Occipital lobe (tissue), 2 donors: ENCODE measurements around the gene FBXO47. TPM values are rescaled to one million over a fixed set of nuclear protein-coding genes. Genes with fewer than 3 reads are reported as not detected.

Source experiments
- DNase-seq: peaks from one replicate; lab custom pipeline; 2025; lab: John Stamatoyannopoulos, UW
- total RNA-seq: library from RNA; depleted of rRNA; stranded (reverse); fragments of >200 nt; gene quantifications from one replicate; pipeline ENCODE4 v1.2.3, GENCODE V29; 2014

Gene FBXO47, protein sequence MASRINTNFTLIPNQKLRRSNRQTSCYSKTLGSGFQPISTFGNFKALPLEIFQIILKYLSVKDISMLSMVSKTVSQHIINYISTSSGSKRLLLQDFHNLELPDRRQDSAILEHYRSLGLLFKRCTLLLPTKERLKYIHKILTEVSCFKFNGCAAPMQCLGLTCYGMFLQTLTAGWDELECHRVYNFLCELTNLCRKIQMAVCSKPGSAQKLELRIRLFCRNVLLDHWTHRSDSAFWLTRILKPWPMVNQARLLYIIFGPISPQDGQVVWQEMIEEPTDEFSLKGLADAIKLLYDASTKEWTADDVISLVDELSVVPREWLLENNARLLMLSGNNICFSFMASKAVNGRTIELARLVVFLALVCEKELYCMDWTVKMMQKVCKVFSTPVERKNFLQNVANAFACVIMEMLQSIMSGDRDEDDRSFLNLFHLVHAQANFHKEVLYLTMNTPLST
- total RNA-seq, result not detected

DNA sequence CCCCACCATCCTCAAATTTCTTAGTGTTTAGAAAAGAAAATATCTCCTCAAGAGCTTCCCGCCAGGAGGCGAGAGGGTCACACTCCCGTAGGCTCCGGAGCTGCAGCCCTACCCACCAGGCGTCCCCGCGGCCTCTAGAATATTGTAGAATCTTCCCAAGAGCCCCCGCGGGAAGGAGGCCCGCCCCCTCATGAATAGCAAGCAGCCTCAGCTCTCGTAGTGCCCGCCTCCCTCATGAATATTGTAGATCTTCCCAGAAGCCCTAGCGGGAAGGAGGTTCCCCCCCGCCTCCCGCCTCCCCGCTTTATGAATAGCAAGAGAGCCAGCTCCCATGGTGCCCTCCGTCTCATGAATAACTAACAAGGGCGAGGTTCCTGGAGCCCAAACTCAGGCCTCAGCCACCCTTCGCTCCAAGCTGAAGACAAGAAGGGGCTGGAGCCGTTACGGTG, at the start of gene FBXO47:
Gene FBXO47 (minus strand): TSS at position 114 of the 449 bp plus-strand sequence. CDS start 4,378 bp downstream, outside the sequence.
- peak; percentile 80 for DNase-seq

DNA sequence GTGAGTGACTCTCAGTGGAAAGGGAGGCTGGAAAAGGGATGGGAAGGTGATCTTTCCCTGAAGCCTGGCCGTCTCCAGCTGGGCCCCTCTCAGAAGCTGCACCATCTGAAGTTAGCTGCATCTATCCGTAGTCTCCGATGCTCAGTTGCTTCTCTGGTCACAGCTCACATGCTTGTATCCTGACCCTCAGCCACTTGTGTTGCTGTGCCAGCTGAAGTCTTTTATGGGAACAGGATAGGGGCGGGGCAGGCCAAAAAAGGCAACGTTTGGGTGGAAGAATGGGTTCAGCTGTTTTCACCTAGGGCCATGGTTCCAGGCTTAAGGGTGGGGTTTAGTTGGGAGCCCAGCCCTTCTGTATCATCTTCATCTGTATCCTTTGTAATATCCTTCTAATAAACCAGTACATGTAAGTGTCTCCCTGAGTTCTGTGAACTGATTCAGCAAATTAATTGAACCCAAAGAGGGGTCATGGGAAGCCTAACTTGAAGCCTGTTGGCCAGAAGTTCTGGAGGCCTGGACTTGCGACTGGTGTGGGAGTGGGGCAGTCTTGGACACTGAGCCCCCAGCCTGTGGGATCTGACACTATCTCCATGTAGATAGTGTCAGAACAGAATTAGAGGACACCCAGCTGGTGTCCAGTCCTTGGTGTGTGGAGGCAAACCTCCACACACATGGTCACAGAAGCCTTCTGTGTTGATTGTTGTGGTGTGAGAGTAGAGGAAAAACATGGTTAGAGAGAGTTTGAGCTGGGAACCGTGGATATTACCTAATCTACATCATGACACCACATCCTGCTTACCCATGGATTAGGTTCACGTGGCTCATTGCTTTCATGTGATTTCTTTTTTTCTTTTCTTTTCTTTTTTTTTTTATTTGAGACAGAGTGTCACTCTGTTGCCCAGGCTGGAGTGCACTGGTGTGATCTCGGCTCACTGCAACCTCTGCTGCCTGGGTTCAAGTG, 49.3 kb upstream of the FBXO47 start:
- no peak for DNase-seq

DNA sequence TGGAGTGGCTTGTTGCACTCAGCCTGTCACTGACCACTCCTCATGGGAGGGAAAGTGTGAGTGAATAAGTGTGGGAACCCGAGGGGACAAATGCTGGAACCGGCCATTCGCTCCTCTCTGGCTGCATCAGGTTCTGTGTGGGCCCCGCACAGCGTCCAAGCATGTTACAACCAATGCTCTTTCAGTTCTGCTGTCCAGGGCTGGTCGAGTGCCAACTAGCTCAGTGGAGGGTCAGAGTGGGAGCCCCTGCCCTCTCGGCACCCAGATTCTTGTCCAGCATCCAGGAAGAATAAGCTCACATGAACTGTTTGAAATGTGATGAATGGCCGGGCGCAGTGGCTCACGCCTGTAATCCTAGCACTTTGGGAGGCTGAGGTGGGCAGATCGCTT, 48.3 kb upstream of the FBXO47 start:
- DNase-seq, result no peak

DNA sequence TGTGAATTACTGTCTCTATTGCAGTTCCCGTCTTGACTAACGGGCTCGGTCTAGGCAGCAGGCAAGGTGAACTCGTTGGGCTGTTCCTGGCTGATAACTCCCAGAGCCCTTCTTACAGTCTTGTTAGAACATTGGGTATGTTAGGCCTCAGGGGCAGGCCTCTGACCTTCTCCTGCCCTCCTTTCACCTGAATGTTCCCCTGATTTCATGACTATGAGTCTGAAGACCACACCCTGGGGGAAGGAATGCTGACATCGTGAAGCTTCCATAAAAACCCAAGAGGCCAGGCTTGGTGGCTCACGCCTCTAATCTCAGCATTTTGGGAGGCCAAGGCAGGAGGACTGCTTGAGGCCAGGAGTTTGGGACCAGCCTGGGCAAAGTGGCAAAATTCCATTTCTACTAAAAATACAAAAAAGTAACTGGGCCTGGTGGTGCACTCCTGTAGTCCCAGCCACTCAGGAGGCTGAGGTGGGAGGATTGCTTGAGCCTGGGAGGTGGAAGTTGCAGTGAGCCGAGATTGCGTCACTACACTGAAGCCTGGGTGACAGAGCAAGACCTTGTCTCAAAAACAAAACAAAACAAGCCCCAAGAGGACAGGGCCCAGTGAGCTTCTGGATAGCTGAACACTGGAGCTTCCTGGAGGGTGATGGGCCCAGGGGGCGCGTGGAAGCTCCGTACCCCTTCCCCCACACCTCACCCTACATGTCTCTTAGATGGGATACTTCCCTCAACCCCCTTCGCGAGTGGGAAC, 47.8 kb upstream of the FBXO47 start:
- no peak for DNase-seq

DNA sequence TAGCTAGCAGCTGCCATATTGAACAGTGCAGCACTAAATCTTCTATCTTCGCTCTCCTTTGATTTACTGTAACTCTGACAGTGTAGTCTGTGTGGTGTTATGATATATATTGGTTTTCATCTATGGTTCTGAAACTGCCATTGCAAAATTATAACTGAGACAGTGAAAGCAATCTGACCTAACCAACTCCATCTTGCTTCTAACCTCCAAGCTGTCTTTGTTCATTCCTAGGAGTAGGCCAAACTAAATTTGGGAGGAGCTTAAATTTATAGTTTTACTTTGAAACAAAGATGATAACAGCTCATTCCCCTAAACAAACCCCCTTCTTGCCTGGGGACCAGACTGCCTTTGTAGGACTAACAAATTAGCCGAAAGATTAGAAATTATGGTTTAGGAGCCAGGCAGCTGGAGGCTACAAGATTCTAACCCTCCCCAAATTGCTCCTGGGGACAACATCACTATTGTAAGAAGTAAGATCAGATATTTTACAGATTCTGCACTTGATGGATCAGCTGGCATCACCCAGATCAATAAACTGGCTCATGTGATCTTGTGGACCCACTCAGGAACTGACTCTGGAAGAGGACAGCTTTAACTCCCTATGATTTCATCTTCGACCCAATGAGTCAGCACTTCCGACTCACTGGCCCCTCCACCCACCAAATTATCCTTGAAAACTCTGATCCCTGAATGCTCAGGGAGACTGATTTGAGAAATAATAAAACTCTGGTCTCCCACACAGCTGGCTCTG, 47.0 kb upstream of the FBXO47 start:
- no peak for DNase-seq

DNA sequence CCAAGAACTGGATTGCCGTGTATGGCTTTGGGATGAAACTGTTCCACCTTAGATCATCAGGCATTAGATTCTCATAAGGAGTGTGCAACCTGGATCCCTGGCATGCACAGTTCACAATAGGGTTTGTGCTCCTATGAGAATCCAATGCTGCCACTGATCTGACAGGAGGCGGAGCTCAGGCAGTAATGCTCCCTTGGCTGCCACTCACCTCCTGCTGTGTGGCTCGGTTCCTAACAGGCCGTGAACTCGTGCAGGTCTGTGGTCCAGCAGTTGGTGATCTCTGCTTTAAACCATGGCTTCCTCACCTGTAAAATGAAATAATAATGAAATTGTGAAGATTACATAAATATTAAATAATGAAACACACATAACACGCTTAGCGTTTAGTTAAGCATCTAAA, 45.5 kb upstream of the FBXO47 start:
- no peak for DNase-seq

DNA sequence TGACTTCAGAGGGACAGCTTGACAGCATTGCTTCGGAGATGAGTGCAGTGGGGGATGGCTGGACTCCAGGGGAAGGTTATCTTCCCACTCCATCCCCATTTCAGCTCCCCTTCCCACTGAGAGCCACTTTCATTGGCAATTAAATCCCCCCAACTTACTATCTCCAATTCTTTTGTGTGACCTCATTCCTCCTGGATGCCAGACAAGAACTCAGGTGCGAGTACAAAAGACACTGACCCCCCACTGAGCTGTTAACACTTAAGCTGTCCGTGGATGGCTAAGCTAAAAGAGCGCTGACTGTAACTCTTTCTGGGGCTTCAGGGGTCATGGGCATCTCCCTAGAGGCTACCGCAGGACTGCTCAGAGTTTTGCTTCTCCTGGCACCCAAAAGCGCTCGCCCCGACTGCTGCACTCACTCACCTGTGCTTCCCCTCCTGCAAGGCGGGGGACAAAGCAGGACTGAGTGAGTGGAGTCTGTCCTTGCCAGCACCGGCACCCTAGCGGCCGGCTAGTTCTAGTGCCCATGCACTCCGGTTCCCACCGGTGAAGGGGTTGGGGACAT, 44.8 kb upstream of the FBXO47 start:
- no peak for DNase-seq

DNA sequence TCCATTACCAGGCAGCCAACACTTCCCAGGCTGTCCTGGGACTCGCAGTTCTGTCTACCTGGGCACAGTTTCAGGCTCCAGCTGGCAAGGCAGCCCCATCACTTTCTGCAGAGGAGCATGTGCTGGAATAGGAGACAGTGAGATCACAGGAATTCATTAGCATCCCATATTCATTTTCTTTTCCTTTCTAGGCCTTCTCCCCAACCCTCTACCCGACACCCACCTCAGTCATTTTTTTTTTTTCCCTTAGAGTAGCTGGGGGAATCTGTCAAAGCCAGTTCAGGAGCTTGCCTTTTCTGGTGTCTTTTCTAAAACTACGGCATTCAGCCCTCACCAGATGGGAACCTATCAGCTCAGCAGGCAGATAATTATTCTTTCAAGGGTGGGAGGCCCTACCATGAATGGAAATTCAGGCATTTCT, 42.4 kb upstream of the FBXO47 start:
- DNase-seq, result peak; percentile 44

DNA sequence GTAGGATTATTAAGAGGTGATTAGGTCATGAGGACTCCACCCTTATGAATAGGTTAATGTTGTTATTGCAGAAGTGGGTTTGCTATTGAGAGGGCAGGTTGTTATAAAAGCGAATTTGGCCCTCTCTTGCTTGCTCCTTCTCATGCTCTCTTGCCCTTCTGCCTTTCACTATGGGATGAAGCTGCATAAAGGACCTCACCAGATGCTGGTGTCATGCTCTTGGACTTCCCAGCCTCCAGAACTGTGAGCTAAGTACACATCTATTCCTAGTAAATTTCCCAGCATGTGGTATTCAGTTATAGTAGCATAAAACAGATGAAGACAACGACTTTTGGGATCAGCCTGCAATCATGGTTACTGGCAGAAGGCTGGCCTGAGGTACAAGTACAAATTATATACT, 41.4 kb upstream of the FBXO47 start:
- no peak for DNase-seq

DNA sequence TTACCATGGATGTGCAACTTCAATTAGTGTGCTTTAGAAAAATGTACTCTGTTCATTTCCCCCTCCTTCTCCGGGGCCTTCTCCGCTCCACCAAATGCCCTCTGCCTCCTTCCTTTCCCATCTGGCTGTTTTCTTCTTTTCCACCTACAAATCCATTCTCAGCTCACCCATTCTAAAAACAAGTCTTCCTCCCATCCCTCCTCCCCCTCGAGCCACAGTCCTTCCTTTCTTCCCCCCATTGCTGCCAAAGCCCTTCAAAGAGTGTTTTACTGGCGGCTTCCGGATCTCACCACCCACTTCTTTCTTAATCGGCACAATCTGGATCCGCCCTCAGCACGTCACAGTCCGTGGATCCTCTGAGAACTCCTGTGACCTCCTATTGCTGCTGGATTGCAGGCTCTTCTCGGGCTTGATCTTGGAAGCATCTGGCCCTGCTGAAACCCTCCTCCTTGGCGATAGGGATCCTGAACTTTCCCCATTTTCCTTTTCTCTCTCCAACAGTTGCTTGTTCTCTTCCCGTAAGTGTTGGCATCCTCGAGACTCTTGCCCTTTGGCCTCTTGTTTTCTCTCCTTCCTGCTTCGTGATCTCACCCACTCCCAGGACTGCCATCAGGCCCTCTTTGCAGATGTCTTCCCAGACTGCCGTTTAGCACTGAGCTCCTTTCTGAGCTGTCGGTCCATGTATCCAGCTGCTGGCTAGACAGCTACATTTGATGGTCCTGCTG, 36.0 kb upstream of the FBXO47 start:
- DNase-seq, result peak; percentile 45

DNA sequence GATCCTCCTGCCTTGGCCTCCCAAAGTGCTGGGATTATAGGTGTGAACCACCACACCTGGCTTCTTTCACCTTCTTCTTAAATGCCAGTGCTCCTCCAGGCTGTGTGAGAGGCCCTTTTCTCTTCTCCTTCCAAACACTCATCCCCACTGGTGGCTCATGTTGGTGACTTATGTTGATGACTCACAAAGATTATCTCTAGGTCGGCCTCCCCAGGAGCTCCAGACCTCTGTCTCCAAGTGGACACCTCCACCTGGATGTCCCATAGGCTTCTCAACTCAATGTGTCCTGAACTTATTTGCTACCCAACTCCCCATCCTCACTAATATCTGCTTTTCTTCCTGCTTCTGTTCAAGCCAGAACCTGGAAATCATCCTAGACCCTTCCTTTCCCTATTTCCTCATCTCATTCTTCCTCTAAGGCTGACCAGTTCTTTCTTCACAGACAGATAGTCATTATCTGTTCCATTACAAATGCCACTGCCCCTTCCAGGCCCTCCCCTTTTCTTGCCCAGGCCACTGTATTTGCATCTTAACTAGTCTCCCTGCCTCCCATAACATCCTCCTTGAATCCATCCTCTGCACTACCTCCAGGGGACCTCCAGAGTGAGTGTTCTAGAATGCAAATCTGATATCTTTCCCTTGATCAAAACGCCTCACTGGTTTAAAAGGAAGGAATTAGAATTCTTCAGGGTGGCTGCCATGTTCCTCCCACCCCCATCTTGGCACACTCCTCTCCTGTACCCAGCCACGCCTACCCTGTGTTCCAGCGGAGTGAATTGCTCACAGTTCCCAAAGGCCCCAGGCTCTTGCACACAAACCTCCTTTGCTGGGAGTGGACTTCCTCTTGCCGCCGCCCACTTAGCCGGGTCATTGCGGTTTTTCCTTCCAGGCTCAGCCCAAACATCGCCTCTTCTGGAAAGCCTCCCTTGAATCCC, 34.8 kb upstream of the FBXO47 start:
- DNase-seq, result peak; percentile 34

DNA sequence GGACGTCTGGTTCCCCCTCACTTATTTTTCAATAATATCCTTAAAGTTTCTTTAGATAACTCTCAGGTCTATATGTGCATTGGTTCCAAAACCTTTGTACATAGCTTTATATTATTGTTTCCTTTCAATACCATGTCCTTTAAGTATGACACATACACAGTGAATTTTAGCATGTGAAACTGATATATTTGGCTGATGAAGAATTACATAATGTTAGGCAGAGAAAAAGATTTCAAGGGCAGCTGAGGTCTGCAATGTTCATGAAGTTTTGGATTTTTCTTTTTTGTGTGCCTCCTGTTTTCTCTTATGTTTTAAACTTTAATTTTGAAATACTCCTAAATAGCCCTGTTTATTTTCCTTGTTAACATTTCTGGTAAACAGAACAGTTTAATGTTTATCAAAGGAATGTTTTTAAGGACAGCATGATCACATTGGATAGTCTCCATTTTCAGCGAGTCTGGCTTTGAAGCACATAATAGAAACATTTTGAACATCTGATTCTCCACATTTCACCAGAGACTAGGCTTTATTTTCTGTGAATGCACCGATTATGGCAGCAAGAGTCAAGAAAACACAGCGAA, 32.9 kb upstream of the FBXO47 start:
- no peak for DNase-seq

DNA sequence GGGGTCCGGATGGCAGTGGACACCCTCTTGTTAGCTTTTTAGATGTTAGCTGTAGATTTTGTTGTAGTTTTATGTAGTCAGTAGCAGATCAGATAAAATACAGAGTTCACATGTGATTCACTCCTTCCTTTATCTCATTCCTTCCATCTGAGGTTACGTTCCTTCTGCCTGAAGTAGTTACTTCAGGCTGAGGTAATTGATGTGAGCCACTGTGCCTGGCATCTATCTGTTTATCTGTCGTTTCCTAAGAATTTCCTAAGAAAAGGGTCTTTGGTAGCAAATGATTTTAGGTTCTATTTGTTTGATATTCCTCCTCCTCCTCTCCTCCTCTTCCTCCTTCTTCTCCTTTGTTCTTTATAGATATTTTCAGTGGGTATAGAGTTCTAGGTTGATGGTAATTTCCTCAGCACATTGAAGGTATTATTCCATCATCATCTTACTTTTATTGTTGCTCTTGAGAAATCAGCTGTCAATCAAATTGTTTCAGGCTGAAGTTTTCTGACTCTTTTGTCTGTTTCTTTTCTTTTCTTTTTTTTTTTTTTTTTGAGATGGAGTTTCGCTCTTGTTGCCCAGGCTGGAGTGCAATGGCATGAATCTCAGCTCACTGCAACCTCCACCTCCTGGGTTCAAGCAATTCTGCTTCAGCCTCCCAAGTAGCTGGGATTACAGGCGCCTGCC, 29.6 kb upstream of the FBXO47 start:
- no peak for DNase-seq

DNA sequence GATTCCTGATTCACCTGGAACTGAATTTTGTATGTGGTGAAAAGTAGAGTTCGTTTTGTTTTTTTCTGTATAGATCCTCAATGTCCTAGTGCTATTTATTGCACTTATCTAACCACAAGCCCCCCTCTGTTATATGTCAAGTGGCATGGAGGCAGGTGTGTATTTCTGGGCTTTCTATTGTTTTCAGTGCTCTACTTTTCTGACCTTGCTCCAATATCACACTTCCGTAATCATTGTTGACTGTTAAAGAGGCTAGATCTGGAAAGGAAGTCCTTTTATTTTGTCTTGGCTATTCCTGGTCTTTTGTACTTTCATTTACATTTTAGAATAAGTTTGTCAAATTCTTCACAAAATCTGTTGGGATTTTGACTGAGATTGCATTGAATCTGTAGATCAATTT, 26.8 kb upstream of the FBXO47 start:
- DNase-seq, result no peak

DNA sequence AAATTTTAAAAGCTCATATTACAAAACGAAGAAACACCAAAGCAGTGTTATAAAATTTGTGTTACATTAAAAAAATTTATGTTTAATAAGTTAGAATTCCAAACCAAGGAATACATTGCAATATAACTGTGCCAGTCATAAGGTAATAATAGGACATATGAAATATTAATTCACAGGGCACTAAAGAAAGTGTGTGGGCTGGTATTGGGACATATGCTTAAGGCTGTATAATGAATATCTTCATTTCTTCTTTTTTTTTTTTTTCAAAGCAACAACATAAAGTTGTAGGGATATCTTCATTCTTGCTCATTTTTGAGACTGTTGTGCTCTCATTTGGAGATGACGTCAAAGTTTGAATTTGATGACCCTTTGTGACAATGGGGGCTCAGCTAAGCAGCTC, 17.5 kb upstream of the FBXO47 start:
- no peak for DNase-seq

DNA sequence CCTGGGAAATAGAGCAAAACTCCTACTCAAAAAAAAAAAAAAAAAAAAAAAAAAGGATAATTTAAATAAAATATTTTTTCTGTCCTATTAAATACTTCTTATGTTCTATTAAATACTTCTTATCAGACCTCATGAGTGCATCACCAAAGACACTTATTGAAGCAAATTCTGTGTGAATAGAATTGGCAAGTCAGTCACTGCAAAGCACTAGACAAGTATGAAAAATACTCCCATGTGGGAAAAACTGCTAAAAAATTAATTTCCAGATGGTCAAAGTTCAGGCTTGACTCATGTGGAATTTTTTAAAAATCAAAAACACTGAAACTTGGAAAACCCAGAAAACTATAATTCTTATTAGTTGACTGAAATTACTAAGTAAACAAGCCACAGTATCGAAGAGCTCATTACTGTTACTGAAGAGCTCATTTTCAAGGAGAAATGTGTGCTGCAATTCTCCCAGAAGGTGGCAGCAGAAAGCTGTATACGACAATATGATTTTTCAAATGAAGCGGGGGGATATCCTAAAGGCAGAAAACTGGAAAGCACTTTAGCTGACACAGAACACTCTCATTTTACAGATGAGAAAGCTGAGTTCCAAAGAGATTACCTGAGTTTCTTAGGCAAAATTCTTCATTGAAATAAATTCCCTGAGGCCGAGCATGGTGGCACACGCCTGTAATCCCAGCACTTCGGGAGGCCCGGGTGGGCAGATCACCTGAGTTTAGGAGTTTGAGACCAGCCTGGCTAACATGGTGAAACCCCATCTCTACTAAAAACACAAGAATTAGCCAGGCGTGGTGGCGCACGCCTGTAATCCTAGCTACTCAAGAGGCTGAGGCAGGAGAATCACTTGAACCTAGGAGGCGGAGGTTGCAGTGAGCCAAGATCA, 15.9 kb upstream of the FBXO47 start:
- no peak for DNase-seq

DNA sequence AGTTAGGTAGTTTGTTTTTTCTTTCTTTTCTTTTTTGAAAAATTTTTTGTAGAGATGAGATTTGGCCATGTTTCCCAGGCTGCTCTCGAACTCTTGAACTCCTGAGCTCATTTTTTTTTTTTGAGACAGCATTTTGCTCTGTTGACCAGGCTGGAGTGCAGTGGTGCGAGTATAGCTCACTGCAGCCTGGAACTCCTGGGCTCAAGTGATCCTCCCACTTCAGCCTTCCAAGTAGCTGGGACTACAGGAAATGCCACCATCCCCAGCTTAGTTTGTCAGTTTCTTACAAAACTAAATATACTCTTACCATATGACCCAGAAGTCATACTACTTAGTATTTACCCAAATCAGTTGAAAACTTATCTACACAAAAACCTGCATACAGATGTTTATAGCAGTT, 14.4 kb upstream of the FBXO47 start:
- DNase-seq, result no peak
